HCT116 (cell line): ENCODE data around the gene GJB5. TPM values are rescaled to one million over a fixed set of nuclear protein-coding genes. Genes with fewer than 3 reads are reported as not detected.

ENCODE experiments used
- ATAC-seq: fragments of 200-7000 bp; cut with Tn5 transposase; 2 replicates; pipeline ENCODE4 v1.9.1; 2020; ENCODE audit warnings: mild to moderate bottlenecking, moderate library complexity
- BruUV-seq: library from RNA; stranded (reverse); fragments of 400-500 nt; replicated peaks from 2 replicates; lab custom pipeline; 2021; lab: Mats Ljungman, UMichigan
- CTCF ChIA-PET: fragments of 300-600 bp; sonication (Branson Sonifier 250); formaldehyde crosslinking; loops from one replicate; lab custom pipeline; 2021; ENCODE audit warnings: antibody characterized with exemption; lab: Charles Lee
- POLR2A ChIA-PET: fragments of 300-600, 350-600 bp; sonication (Branson Sonifier 250); formaldehyde crosslinking; loops from one replicate; lab custom pipeline; 2021; ENCODE audit warnings: antibody characterized with exemption; lab: Charles Lee
- RAD21 ChIA-PET, 2 experiments: fragments of 300-600 bp; sonication (Branson Sonifier 250); formaldehyde crosslinking; loops; one replicate each; lab custom pipeline; 2023; ENCODE audit warnings: low total read pairs in 2 of 2; ENCODE audit not compliant: uncharacterized antibody in 2 of 2, unreplicated experiment in 2 of 2, low non-redundant PET in 1 of 2; lab: Charles Lee
- DNase-seq: peaks from one replicate; pipeline ENCODE4 v3.0.0-alpha.2; 2010; ENCODE audit warnings: low read depth, low spot score
- H2AFZ ChIP-seq: fragments of 200-600 bp; shearing (Covaris generic), sonication (generic); 2 replicates; pipeline ENCODE4 v1.6.1; 2017; ENCODE audit warnings: low read depth, mixed run types, mixed read lengths, antibody characterized with exemption, low read length; ENCODE audit not compliant: poor library complexity, severe bottlenecking
- H3K27ac ChIP-seq: 2 replicates; pipeline ENCODE4 v1.5.1; 2012; ENCODE audit warnings: low read depth, low read length
- H3K27me3 ChIP-seq: fragments of 200-600 bp; sonication (generic); 2 replicates; pipeline ENCODE4 v1.6.1; 2016; ENCODE audit warnings: mixed run types, low read length, mixed read lengths; ENCODE audit not compliant: insufficient read depth
- H3K36me3 ChIP-seq, 2 experiments: fragments of 200-500 bp in 1 of 2; fragments of 200-600 bp in 1 of 2; sonication (Bioruptor generic) in 1 of 2; sonication (generic) in 1 of 2; 2 replicates each; pipeline versions ENCODE4 v1.5.1 to v1.6.1; 2014 to 2016; ENCODE audit warnings: low read length in 2 of 2, inconsistent platforms in 1 of 2, mixed read lengths in 1 of 2, mixed run types in 1 of 2; ENCODE audit not compliant: insufficient read depth in 2 of 2, control insufficient read depth in 1 of 2
- H3K4me1 ChIP-seq, 2 experiments: fragments of 200-600 bp in 1 of 2; sonication (generic) in 1 of 2; 2 replicates each; pipeline versions ENCODE4 v1.5.1 to v1.6.1; 2012 to 2017; ENCODE audit warnings: low read length in 2 of 2, inconsistent platforms in 1 of 2, mild to moderate bottlenecking in 1 of 2, mixed read lengths in 1 of 2, mixed run types in 1 of 2, moderate library complexity in 1 of 2; ENCODE audit not compliant: insufficient read depth in 2 of 2, control insufficient read depth in 1 of 2
- H3K4me2 ChIP-seq: fragments of 200-600 bp; sonication (generic); 2 replicates; pipeline ENCODE4 v1.6.1; 2017; ENCODE audit warnings: mixed run types, low read length, mixed read lengths
- H3K4me3 ChIP-seq, 2 experiments: fragments of 200-600 bp in 1 of 2; sonication (generic) in 1 of 2; replicated peaks in 1 of 2; 2 replicates each; pipeline ENCODE4 v1.5.1; 2011 to 2016; ENCODE audit warnings: low read length in 2 of 2, control low read depth in 1 of 2, low read depth in 1 of 2, mild to moderate bottlenecking in 1 of 2, mixed read lengths in 1 of 2, mixed run types in 1 of 2
- H3K79me2 ChIP-seq: fragments of 200-600 bp; sonication (generic); 2 replicates; pipeline ENCODE4 v1.6.1; 2017; ENCODE audit warnings: mild to moderate bottlenecking, mixed run types, low read length, moderate library complexity, mixed read lengths; ENCODE audit not compliant: insufficient read depth
- H3K9ac ChIP-seq: fragments of 200-600 bp; sonication (generic); 2 replicates; pipeline ENCODE4 v1.6.1; 2016; ENCODE audit warnings: low read length, mixed read lengths
- H3K9me2 ChIP-seq: fragments of 200-600 bp; sonication (generic), shearing (Covaris generic); 2 replicates; pipeline ENCODE4 v1.6.1; 2017; ENCODE audit warnings: mixed run types, mild to moderate bottlenecking, moderate library complexity; ENCODE audit not compliant: insufficient read depth
- H3K9me3 ChIP-seq, 2 experiments: fragments of 200-500 bp in 1 of 2; fragments of 200-600 bp in 1 of 2; sonication (Bioruptor generic) in 1 of 2; sonication (generic) in 1 of 2; 2 replicates each; pipeline ENCODE4 v1.6.1; 2014 to 2017; ENCODE audit warnings: low read length in 2 of 2, mixed read lengths in 2 of 2, inconsistent platforms in 1 of 2, low read depth in 1 of 2, mild to moderate bottlenecking in 1 of 2, mixed run types in 1 of 2, moderate library complexity in 1 of 2; ENCODE audit not compliant: control insufficient read depth in 1 of 2, insufficient read depth in 1 of 2
- H4K20me1 ChIP-seq: fragments of 200-600 bp; sonication (generic), shearing (Covaris generic); 2 replicates; pipeline ENCODE4 v1.6.1; 2017; ENCODE audit warnings: mixed run types, mild to moderate bottlenecking, moderate library complexity; ENCODE audit not compliant: insufficient read depth
- CEBPB ChIP-seq: IDR thresholded peaks from 2 replicates; pipeline ENCODE4 v1.6.1; 2012; ENCODE audit warnings: low read depth
- EGR1 ChIP-seq: IDR thresholded peaks from 2 replicates; pipeline ENCODE4 v1.6.1; 2012; ENCODE audit warnings: low read depth
- ELF1 ChIP-seq: IDR thresholded peaks from 2 replicates; pipeline ENCODE4 v1.6.1; 2012; ENCODE audit warnings: low read depth, borderline replicate concordance
- EZH2 ChIP-seq: fragments of 200-600 bp; sonication (generic); IDR thresholded peaks from 2 replicates; pipeline ENCODE4 v1.6.1; 2017; ENCODE audit warnings: antibody characterized with exemption, mixed run types
- EZH2phosphoT487 ChIP-seq: fragments of 200-600 bp; IDR thresholded peaks from 2 replicates; pipeline ENCODE4 v1.6.1; 2018; ENCODE audit warnings: antibody characterized with exemption, borderline replicate concordance
- FOSL1 ChIP-seq: IDR thresholded peaks from 2 replicates; pipeline ENCODE4 v1.6.1; 2012; ENCODE audit warnings: low read depth
- JUND ChIP-seq: IDR thresholded peaks from 2 replicates; pipeline ENCODE4 v1.6.1; 2012
- POLR2A ChIP-seq: IDR thresholded peaks from 2 replicates; pipeline ENCODE4 v1.7.0; 2011; ENCODE audit warnings: borderline replicate concordance; ENCODE audit not compliant: insufficient read depth, insufficient read length; ENCODE audit errors: extremely low read depth
- POLR2AphosphoS5 ChIP-seq: IDR thresholded peaks from 2 replicates; pipeline ENCODE4 v1.6.1; 2011; ENCODE audit warnings: mild to moderate bottlenecking, low read depth, low read length, moderate library complexity
- RAD21 ChIP-seq: IDR thresholded peaks from 2 replicates; pipeline ENCODE4 v1.6.1; 2012; ENCODE audit warnings: low read depth, mild to moderate bottlenecking
- SIN3A ChIP-seq: IDR thresholded peaks from 2 replicates; pipeline ENCODE4 v1.6.1; 2012; ENCODE audit warnings: low read depth
- SP1 ChIP-seq: IDR thresholded peaks from 2 replicates; pipeline ENCODE4 v1.6.1; 2012; ENCODE audit warnings: low read depth
- TCF7L2 ChIP-seq: IDR thresholded peaks from 2 replicates; pipeline ENCODE4 v1.7.0; 2011; ENCODE audit warnings: borderline replicate concordance, inconsistent platforms; ENCODE audit not compliant: insufficient read depth, insufficient read length; ENCODE audit errors: extremely low read depth
- ZFX ChIP-seq: fragments of 450-650 bp; IDR thresholded peaks from 2 replicates; pipeline ENCODE4 v1.6.1; 2017
- ZNF274 ChIP-seq: fragments of 200-500 bp; sonication (Bioruptor generic); IDR thresholded peaks from 2 replicates; pipeline ENCODE4 v1.6.1; 2014; ENCODE audit warnings: mild to moderate bottlenecking, low read depth, low read length, inconsistent platforms
- intact Hi-C: fragments of 100-400 bp; cut with micrococcal nuclease; formaldehyde crosslinking; loops from 2 replicates; pipeline ENCODE4 v1.10.0; 2022
- total RNA-seq: library from RNA; stranded (reverse); gene quantifications from one replicate; pipeline ENCODE4 v1.2.1, GENCODE V29; 2021; ENCODE audit not compliant: unreplicated experiment
- TF ChIP-seq, protein P1 (sequence below): IDR thresholded peaks from 2 replicates; pipeline ENCODE4 v1.6.1; 2012
- TF ChIP-seq, protein P2 (sequence below): IDR thresholded peaks from 2 replicates; pipeline ENCODE4 v1.6.1; 2012; ENCODE audit warnings: low read depth
- TF ChIP-seq, protein P3 (sequence below): IDR thresholded peaks from 2 replicates; pipeline ENCODE4 v1.6.1; 2011; ENCODE audit warnings: mild to moderate bottlenecking, low read length, moderate library complexity; ENCODE audit not compliant: insufficient replicate concordance; ENCODE audit errors: extremely low read depth
- TF ChIP-seq, protein P4 (sequence below), 3 experiments: fragments of 200-600 bp in 1 of 3; sonication (generic) in 1 of 3; IDR thresholded peaks in 2 of 3; conservative IDR thresholded peaks in 1 of 3; 2 replicates each; pipeline ENCODE4 v1.5.1; 2012 to 2017; ENCODE audit warnings: low read depth in 2 of 3, low read length in 2 of 3, antibody characterized with exemption in 1 of 3, borderline replicate concordance in 1 of 3, control low read depth in 1 of 3, mild to moderate bottlenecking in 1 of 3, mixed read lengths in 1 of 3, mixed run types in 1 of 3, moderate library complexity in 1 of 3; ENCODE audit not compliant: insufficient read depth in 1 of 3
- TF ChIP-seq, protein P5 (sequence below): IDR thresholded peaks from 2 replicates; pipeline ENCODE4 v1.6.1; 2012

GJB5 gene
- total RNA-seq, 1 experiment from 2014 or later = 4.6 TPM

DNA sequence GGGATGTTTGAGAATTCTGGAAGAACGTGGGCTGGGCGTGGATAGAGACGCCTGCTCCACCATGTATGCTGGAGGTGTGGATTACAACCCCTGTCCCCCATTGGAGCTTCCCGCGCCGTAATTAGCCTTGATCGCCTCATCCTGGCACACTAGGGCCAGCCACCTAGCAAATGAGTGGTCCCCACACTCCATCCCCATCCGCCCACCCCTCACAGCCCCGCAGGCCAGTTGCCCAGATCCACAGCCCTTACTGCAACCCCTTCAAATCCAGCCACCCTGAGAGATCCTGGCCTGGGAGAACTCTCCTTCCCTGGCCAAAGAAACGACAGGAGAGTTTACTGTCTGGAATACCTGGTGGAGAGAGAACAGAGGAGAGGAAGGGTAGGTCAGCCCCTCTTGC lies 37.6 kb downstream of the GJB5 start:
- ChIA-PET RAD21 (no interaction called here), CTCF (no interaction called here), POLR2A (interaction anchor here (1.2 kb wide), 1 partner anchor 11 kb away, joined by 3 read pairs; no protein-coding TSS in a partner anchor)
- no peak overlapping the region for H2AFZ ChIP-seq
- peaks cover 3% of the 10 kb centered on the region; the same call in 1 of the 2 replicates for H3K27me3 ChIP-seq
- no peak overlapping the region for H3K4me2 ChIP-seq
- ATAC-seq (no peak), DNase-seq (no peak)
- no peak overlapping the region for H3K4me3 ChIP-seq
- peaks cover 0 to 7% of the 10 kb centered on the region in 2 experiments; a peak in 1 of 4 replicates for H3K4me1 ChIP-seq
- H3K9me3 ChIP-seq = no peaks in the 10 kb centered on the region
- intact Hi-C loops = no loop called here
- no peaks in the 10 kb centered on the region for H4K20me1 ChIP-seq
- no TSS peak for BruUV-seq
- no peaks in the 10 kb centered on the region for H3K79me2 ChIP-seq
- no peaks in the 10 kb centered on the region for H3K9me2 ChIP-seq
- TF ChIP-seq, protein P1, sequence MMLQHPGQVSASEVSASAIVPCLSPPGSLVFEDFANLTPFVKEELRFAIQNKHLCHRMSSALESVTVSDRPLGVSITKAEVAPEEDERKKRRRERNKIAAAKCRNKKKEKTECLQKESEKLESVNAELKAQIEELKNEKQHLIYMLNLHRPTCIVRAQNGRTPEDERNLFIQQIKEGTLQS = no peak
- TF ChIP-seq CEBPB = no peak
- TF ChIP-seq SIN3A = no peak
- TF ChIP-seq EZH2phosphoT487 = no peak
- no peak for TF ChIP-seq FOSL1
- TF ChIP-seq, protein P2, sequence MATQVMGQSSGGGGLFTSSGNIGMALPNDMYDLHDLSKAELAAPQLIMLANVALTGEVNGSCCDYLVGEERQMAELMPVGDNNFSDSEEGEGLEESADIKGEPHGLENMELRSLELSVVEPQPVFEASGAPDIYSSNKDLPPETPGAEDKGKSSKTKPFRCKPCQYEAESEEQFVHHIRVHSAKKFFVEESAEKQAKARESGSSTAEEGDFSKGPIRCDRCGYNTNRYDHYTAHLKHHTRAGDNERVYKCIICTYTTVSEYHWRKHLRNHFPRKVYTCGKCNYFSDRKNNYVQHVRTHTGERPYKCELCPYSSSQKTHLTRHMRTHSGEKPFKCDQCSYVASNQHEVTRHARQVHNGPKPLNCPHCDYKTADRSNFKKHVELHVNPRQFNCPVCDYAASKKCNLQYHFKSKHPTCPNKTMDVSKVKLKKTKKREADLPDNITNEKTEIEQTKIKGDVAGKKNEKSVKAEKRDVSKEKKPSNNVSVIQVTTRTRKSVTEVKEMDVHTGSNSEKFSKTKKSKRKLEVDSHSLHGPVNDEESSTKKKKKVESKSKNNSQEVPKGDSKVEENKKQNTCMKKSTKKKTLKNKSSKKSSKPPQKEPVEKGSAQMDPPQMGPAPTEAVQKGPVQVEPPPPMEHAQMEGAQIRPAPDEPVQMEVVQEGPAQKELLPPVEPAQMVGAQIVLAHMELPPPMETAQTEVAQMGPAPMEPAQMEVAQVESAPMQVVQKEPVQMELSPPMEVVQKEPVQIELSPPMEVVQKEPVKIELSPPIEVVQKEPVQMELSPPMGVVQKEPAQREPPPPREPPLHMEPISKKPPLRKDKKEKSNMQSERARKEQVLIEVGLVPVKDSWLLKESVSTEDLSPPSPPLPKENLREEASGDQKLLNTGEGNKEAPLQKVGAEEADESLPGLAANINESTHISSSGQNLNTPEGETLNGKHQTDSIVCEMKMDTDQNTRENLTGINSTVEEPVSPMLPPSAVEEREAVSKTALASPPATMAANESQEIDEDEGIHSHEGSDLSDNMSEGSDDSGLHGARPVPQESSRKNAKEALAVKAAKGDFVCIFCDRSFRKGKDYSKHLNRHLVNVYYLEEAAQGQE = no peak
- TF ChIP-seq, protein P3, sequence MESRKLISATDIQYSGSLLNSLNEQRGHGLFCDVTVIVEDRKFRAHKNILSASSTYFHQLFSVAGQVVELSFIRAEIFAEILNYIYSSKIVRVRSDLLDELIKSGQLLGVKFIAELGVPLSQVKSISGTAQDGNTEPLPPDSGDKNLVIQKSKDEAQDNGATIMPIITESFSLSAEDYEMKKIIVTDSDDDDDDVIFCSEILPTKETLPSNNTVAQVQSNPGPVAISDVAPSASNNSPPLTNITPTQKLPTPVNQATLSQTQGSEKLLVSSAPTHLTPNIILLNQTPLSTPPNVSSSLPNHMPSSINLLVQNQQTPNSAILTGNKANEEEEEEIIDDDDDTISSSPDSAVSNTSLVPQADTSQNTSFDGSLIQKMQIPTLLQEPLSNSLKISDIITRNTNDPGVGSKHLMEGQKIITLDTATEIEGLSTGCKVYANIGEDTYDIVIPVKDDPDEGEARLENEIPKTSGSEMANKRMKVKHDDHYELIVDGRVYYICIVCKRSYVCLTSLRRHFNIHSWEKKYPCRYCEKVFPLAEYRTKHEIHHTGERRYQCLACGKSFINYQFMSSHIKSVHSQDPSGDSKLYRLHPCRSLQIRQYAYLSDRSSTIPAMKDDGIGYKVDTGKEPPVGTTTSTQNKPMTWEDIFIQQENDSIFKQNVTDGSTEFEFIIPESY = no peak
- no peak for TF ChIP-seq POLR2AphosphoS5
- TF ChIP-seq, protein P4, sequence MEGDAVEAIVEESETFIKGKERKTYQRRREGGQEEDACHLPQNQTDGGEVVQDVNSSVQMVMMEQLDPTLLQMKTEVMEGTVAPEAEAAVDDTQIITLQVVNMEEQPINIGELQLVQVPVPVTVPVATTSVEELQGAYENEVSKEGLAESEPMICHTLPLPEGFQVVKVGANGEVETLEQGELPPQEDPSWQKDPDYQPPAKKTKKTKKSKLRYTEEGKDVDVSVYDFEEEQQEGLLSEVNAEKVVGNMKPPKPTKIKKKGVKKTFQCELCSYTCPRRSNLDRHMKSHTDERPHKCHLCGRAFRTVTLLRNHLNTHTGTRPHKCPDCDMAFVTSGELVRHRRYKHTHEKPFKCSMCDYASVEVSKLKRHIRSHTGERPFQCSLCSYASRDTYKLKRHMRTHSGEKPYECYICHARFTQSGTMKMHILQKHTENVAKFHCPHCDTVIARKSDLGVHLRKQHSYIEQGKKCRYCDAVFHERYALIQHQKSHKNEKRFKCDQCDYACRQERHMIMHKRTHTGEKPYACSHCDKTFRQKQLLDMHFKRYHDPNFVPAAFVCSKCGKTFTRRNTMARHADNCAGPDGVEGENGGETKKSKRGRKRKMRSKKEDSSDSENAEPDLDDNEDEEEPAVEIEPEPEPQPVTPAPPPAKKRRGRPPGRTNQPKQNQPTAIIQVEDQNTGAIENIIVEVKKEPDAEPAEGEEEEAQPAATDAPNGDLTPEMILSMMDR (IDR thresholded peaks at IDR 0.05 in 2 of 3, conservative IDR thresholded peaks at IDR 0.05 in 1 of 3; ENCODE audit: borderline replicate concordance in 1 of 3, insufficient read depth in 1 of 3, low read depth in 2 of 3, low read length in 2 of 3) = no peak
- no peak for TF ChIP-seq POLR2A
- TF ChIP-seq ZNF274 = no peak
- no peak for TF ChIP-seq ELF1
- TF ChIP-seq JUND = no peak
- no peak for TF ChIP-seq SP1
- TF ChIP-seq RAD21 = no peak
- TF ChIP-seq TCF7L2 = no peak
- no peak for TF ChIP-seq EZH2
- TF ChIP-seq, protein P5, sequence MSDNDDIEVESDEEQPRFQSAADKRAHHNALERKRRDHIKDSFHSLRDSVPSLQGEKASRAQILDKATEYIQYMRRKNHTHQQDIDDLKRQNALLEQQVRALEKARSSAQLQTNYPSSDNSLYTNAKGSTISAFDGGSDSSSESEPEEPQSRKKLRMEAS = no peak
- TF ChIP-seq EGR1 = no peak
- no peak for TF ChIP-seq ZFX
- no peaks in the 10 kb centered on the region; a peak in 1 of 4 replicates for H3K36me3 ChIP-seq
- H3K27ac ChIP-seq = no peak overlapping the region
- no peak overlapping the region for H3K9ac ChIP-seq
